Measurements from ENCODE around the gene ABCC6. TPM values are rescaled to one million over a fixed set of nuclear protein-coding genes. Genes with fewer than 3 reads are reported as not detected.

Gene ABCC6
- total RNA-seq, 4 donors from 2014 or later, result 1.8 to 19.4 (median 2.2) TPM

DNA sequence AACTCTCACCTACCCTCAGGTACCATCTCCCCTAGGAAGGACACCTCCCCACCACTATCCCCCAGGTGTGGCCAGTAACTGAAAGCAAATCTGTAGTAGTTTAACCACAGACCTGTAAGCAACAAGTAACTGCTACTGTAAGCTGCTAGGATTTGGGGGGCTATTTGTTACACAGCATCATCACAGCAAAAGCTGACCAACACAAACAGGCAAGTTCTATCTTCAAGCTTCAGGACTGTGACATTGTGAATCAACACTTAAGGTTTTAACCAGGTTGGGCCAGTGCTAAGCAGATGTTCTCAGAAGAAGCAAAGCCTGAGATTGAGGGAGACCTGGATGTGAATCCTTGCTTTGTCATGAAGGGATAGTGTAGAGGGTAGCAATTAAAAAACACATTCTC, 47.0 kb downstream of the ABCC6 start:
- no peak for TF ChIP-seq CTCF (IDR thresholded peaks at IDR 0.05; ENCODE audit: low read depth)

DNA sequence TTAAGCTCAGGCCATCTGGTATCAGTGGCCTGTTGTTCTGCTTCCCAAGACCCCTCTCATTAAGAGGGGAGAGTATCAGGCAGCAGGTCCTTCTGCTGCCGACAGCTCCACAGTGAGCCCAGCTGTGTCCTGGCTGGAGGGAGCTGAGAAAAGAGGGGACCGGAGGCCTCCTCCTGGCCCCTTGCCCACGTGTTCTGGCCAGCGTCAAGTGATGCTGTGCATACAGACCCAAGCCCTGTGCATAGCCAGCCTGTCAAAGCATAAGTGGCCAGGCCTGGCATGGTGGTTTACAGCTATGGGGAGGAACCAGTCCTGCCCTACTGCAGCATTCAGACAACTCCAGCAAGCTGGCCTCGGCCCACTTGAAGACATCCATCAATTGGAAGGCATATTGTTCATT, 48.0 kb downstream of the ABCC6 start:
- no peak for TF ChIP-seq CTCF (IDR thresholded peaks at IDR 0.05; ENCODE audit: low read depth)

GRCh38 chr16:16172991-16173390, 50.3 kb downstream of the ABCC6 start:
- TF ChIP-seq CTCF (IDR thresholded peaks at IDR 0.05; ENCODE audit: low read depth), result no peak

DNA sequence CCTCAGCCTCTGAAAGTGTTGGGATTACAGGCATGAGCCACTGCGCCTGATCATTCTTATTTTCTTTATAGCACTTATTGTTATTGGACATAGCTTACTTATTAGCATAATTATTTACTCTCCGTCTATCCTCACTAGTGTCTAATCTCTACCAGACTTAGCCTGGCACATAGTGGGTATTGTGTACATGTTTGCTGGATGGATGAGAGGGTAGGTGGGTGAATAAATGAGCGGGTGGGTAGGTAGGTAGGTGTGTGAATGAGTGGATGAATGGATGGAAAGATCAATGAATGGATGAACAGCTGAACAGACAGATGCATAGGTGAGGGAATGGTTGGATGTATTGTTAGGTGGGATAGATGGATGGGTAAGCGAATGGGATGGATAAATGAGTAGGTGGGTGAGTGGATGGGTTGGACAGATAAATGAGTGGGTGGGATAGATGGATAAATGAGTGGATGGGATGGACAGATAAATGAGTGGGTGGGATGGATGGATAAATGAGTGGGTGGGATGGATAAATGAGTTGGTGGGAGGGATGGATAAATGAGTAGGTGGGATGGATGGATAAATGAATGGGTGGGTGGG, 51.9 kb downstream of the ABCC6 start:
- TF ChIP-seq CTCF (IDR thresholded peaks at IDR 0.05; ENCODE audit: low read depth), result no peak

GRCh38 chr16:16169615-16170014, 53.7 kb downstream of the ABCC6 start:
- no peak for TF ChIP-seq CTCF (IDR thresholded peaks at IDR 0.05; ENCODE audit: low read depth)

GRCh38 chr16:16168431-16168830, 54.9 kb downstream of the ABCC6 start:
- TF ChIP-seq CTCF (IDR thresholded peaks at IDR 0.05; ENCODE audit: low read depth), result no peak

DNA sequence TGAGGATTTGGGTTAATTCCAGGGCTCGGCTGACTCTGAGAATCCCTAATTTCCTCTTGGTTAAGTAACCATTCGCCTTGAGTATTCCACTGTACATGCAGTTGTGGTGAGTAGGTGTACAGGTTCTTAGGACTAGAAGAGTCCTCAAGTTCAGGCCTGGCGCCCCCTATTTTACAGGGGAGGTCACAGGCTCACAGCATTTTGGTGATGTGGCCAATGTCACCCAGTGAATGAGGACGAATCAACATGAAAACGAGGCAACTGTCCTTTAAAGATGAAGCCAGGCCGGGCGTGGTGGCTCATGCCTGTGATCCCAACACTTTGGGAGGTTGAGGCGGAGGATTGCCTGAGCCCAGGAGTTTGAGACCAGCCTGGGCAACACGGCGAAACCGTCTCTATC, 55.4 kb downstream of the ABCC6 start:
- no peak for TF ChIP-seq CTCF (IDR thresholded peaks at IDR 0.05; ENCODE audit: low read depth)
